ENCODE measurements around the gene DNMT3A. TPM values are rescaled to one million over a fixed set of nuclear protein-coding genes. Genes with fewer than 3 reads are reported as not detected.

The DNMT3A gene
- total and polyA plus RNA-seq, 12 donors, result 10.6 to 53.4 (median 25.0) TPM

DNA sequence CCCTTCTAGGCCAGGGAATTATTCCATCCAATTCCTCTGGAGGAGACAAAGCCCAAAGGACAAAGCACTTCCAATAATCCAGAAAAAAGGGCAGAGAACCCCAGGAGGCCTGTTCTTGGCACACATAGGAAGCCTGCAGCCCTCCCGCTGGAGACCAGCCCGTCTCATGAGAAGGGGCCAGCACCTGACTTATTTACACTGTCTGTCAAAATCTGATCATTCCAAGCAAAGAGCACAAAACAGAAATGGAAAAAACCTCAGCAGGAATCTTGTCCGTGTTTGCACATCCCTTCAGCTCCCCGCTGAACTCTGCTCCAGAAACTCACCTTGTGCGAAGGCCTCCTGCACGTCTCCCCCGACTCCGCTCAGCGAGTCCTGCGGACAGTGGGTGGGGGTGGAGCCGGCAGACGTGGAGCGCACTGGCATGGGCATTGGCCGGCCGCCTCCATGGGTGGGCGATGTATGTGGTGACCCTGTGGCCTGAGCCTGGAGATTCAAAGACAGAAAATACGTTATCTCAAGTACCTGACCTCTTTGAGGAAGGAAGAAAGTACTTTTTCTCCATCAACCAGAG is 46.2 kb upstream of the DNMT3A start:
- no peak overlapping the region for H3K27ac ChIP-seq
- no peak overlapping the region for H3K4me3 ChIP-seq
- WGBS, 4 donors, result 92 to 95% (median 93%) methylated on average over 15 to 17 of the region's 17 CpGs
- H3K4me1 ChIP-seq (replicated peaks in 1 of 2), result no peaks in the 10 kb centered on the region
- intact Hi-C loops (cut with DNase I), result no loop called here
- H3K27me3 ChIP-seq, result no peaks in the 10 kb centered on the region
- DNase-seq, result peak in 1 of 7 donors; percentile 7
- TF ChIP-seq, protein P1, sequence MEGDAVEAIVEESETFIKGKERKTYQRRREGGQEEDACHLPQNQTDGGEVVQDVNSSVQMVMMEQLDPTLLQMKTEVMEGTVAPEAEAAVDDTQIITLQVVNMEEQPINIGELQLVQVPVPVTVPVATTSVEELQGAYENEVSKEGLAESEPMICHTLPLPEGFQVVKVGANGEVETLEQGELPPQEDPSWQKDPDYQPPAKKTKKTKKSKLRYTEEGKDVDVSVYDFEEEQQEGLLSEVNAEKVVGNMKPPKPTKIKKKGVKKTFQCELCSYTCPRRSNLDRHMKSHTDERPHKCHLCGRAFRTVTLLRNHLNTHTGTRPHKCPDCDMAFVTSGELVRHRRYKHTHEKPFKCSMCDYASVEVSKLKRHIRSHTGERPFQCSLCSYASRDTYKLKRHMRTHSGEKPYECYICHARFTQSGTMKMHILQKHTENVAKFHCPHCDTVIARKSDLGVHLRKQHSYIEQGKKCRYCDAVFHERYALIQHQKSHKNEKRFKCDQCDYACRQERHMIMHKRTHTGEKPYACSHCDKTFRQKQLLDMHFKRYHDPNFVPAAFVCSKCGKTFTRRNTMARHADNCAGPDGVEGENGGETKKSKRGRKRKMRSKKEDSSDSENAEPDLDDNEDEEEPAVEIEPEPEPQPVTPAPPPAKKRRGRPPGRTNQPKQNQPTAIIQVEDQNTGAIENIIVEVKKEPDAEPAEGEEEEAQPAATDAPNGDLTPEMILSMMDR (IDR thresholded peaks at IDR 0.05), result no peak
- no peak for TF ChIP-seq POLR2A (IDR thresholded peaks at IDR 0.05)
- H3K9me3 ChIP-seq (replicated peaks in 1 of 3), result no peaks in the 10 kb centered on the region
- H3K36me3 ChIP-seq (replicated peaks in 1 of 2), result no peaks in the 10 kb centered on the region

DNA sequence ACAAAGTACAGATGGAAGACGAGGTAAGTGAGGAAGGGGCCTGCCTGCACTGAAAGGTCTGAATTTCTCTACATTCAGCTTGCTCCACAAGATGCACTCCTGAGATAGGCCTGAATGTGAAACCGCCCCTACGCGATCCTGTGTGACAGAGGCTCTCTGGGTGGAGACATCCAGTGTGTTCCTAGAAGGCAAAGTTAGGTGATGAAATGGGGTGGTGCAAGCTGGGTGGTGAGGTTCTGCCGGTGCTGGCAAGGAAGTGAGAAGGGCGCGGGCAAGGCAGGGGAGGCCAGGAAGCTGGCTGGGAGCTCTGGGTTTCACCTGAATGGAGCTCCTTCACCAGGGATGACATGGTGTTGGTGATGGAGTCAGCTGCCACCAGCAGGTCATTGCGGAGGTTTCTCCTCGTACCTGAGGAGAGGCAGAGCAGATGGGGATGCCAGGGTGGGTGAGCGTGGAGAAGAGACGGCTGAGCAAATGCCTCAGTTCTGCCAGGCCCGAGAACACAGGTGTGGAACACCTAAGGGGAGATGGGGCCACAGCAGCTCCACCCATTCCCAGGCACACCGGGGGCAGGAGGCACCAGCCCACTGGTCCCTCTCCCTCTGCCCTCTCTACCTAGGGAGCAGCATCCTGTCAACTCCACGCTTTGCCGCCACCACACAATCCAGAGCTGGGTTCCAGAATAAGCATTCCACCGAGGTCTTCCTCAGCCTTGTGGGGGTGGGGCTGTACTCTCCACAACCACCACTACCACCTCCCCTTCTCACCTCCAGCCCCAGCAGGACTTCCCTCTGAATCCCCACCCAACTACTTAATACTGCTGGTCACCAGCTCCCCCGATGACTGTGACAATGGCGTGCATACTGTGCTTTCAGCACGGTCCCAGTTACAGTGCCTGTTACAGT is 45.5 kb upstream of the DNMT3A start:
- 90 to 96% (median 93%) methylated on average over 18 to 19 of the region's 19 CpGs for WGBS, 4 donors
- DNase-seq, result peak in 1 of 7 donors; percentile 45
- H3K27me3 ChIP-seq, result no peaks in the 10 kb centered on the region
- no peak overlapping the region for H3K27ac ChIP-seq
- intact Hi-C loops (cut with DNase I), result no loop called here
- H3K4me1 ChIP-seq (replicated peaks in 1 of 2), result no peaks in the 10 kb centered on the region
- H3K4me3 ChIP-seq, result no peak overlapping the region
- no peaks in the 10 kb centered on the region for H3K9me3 ChIP-seq (replicated peaks in 1 of 3)
- H3K36me3 ChIP-seq (replicated peaks in 1 of 2), result no peaks in the 10 kb centered on the region
- no peak for TF ChIP-seq POLR2A (IDR thresholded peaks at IDR 0.05)
- TF ChIP-seq, protein P1 (IDR thresholded peaks at IDR 0.05), result no peak

DNA sequence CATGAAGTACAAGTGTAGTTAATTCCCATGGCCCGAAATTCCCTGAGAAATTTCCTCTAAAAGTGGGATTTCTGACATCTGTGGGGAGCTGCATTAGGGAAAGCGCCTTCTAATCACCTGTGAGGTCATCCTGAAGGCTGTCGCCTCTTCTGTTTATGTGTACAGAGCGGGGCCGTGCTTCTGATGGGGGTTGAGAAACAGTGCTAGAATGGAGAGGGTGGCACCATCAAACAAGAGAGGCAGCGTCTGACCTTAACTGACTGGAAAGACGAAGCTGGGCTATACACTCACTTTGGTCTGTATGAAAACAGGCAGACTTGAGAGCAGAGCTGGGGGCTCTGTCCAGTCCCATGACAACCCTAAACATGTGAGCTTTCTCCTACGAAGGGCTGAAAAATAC is 44.2 kb upstream of the DNMT3A start:
- no peaks in the 10 kb centered on the region for H3K27me3 ChIP-seq
- H3K9me3 ChIP-seq (replicated peaks in 1 of 3), result no peaks in the 10 kb centered on the region
- no peaks in the 10 kb centered on the region for H3K36me3 ChIP-seq (replicated peaks in 1 of 2)
- TF ChIP-seq, protein P1 (IDR thresholded peaks at IDR 0.05), result no peak
- no peak for TF ChIP-seq POLR2A (IDR thresholded peaks at IDR 0.05)
- intact Hi-C loops (cut with DNase I), result no loop called here
- H3K4me1 ChIP-seq (replicated peaks in 1 of 2), result no peaks in the 10 kb centered on the region
- H3K4me3 ChIP-seq, result no peak overlapping the region
- WGBS, 4 donors, result 80 to 96% (median 87%) methylated on average over 8 of the region's 8 CpGs
- no peak for DNase-seq
- H3K27ac ChIP-seq, result no peak overlapping the region

DNA sequence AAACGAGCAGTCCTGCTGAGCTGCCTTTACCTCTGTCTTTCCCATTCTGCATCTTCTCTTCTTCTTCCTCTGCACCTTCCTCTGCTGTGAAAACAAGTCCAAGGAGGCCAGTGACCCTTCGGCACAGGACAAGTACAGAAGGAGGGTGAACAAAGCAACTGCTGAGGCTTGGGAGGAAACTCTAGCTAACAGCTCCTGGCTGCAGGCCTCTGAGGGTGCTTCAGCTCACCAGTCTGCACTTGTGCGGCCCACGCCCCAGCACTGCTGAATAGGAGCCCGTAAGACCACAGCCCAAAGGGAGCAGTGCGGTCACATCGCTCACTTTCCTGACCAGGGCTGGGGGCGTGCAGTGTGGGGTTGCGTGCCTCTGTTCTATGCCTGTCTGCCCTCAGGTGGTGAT is 42.1 kb upstream of the DNMT3A start:
- no peak for TF ChIP-seq POLR2A (IDR thresholded peaks at IDR 0.05)
- TF ChIP-seq, protein P1 (IDR thresholded peaks at IDR 0.05), result no peak
- intact Hi-C loops (cut with DNase I), result no loop called here
- Histone ChIP-seq H3K4me1 (replicated peaks in 1 of 2) (peaks cover 0 to 2% of the 10 kb centered on the region in 2 donors), H3K4me3 (no peak overlapping the region), H3K9me3 (replicated peaks in 1 of 3) (no peaks in the 10 kb centered on the region), H3K27me3 (no peaks in the 10 kb centered on the region), H3K36me3 (replicated peaks in 1 of 2) (no peaks in the 10 kb centered on the region), H3K27ac (no peak overlapping the region)
- WGBS, 4 donors, result 92 to 97% (median 95%) methylated on average over 7 to 9 of the region's 9 CpGs
- peak in 1 of 7 donors; percentile 34 for DNase-seq
